ENCODE measurements around the gene GABARAP.

GABARAP gene

GRCh38 chr17:7208754-7209460 is 33.3 kb downstream of the GABARAP start:
- no peak for DNase-seq (ENCODE audit: low read depth in 2 of 2, low spot score in 1 of 2)

GRCh38 chr17:7208027-7208571 is 34.1 kb downstream of the GABARAP start:
- DNase-seq (ENCODE audit: low read depth in 2 of 2, low spot score in 1 of 2): no peak

- no peak for DNase-seq (ENCODE audit: low read depth in 2 of 2, low spot score in 1 of 2)
These were observed 34.9 kb downstream of the GABARAP start for GRCh38 chr17:7207120-7208001.

- no peak for DNase-seq (ENCODE audit: low read depth in 2 of 2, low spot score in 1 of 2)
These were observed 36.7 kb downstream of the GABARAP start for GRCh38 chr17:7205561-7205960.

- peak; percentile 89 to 91 for DNase-seq (ENCODE audit: low read depth in 2 of 2, low spot score in 1 of 2)
These were observed 37.3 kb downstream of the GABARAP start for GRCh38 chr17:7204828-7205461.

- DNase-seq (ENCODE audit: low read depth in 2 of 2, low spot score in 1 of 2): no peak
These were observed 37.9 kb downstream of the GABARAP start for GRCh38 chr17:7204336-7204735.

GRCh38 chr17:7203391-7203790 is 38.9 kb downstream of the GABARAP start:
- DNase-seq (ENCODE audit: low read depth in 2 of 2, low spot score in 1 of 2): no peak

GRCh38 chr17:7196651-7197401 is 45.4 kb downstream of the GABARAP start:
- DNase-seq (ENCODE audit: low read depth in 2 of 2, low spot score in 1 of 2): no peak

- no peak for DNase-seq (ENCODE audit: low read depth in 2 of 2, low spot score in 1 of 2)
These were observed 46.3 kb downstream of the GABARAP start for GRCh38 chr17:7195971-7196370.

GRCh38 chr17:7192271-7192937 is 49.8 kb downstream of the GABARAP start:
- no peak for DNase-seq (ENCODE audit: low read depth in 2 of 2, low spot score in 1 of 2)

GRCh38 chr17:7191571-7192270 is 50.5 kb downstream of the GABARAP start:
- no peak for DNase-seq (ENCODE audit: low read depth in 2 of 2, low spot score in 1 of 2)

GRCh38 chr17:7191069-7191468 is 51.2 kb downstream of the GABARAP start:
- DNase-seq (ENCODE audit: low read depth in 2 of 2, low spot score in 1 of 2): no peak

GRCh38 chr17:7190276-7190917 is 51.9 kb downstream of the GABARAP start:
- DNase-seq (ENCODE audit: low read depth in 2 of 2, low spot score in 1 of 2): no peak
